ENCODE data around the gene ZNF750. TPM values are rescaled to one million over a fixed set of nuclear protein-coding genes. Genes with fewer than 3 reads are reported as not detected.

The ZNF750 gene
- total RNA-seq, 2 experiments from 2014 or later, result not detected

DNA sequence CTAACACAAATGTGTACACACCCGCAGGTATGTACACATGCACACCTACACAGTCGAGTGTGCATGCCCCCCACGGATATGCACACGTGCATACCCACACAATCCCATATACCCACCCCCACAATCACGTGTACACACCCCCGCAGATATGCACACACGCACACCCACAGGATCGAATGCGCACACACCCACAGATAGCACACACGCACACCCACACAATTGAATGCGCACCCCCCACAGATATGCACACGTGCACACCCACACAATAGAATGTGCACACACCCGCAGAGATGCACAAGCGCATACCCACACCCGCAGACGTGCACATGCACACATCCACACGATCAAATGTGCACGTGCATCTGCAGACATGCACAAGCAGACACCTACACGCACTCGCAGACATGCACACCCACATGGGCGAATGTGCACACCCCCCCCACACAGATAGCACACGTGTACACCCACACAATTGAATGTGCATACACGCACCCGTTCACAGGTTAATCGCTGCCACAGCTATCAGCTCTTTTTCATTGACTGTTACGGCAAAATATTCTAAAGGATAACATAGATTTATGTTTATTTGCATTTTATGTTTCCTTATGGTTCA, 10.8 kb downstream of the ZNF750 start:
- Mint-ChIP-seq H3K27me3 (ENCODE audit: low read depth) (no peaks in the 10 kb centered on the region), H3K9me3 (ENCODE audit: insufficient read depth) (no peaks in the 10 kb centered on the region), H3K4me1 (ENCODE audit: low read depth) (peaks cover 4% of the 10 kb centered on the region), H3K27ac (no peak overlapping the region), H3K4me3 (no peak overlapping the region), H3K36me3 (ENCODE audit: low read depth) (peaks cover 27% of the 10 kb centered on the region)
- ATAC-seq (no peak), DNase-seq (no peak)
- ChIA-PET POLR2A (no interaction called here), CTCF (interaction anchor here (1.3 to 1.7 kb wide), 3 partner anchors 18 to 89 kb away, joined by 3 read pairs; no protein-coding TSS in a partner anchor)

DNA sequence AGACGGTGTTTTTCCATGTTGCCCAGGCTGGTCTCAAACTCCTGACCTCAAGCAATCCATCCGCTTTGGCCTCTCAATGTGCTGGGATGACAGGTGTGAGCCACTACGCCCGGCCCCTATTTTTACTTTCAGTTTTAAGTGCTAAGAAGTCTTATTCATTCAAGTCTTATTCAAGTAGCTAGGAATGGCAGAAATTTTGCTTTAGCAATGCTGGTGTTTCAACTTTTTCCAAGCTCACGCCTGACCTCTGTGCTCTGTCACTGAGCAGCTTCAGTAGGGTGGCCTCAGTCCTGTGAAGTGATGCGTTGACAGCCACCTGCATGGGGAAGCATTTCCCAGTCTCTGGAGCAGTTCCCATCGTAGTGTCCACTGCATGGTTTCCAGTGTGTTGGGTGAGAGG, 12.9 kb downstream of the ZNF750 start:
- POLR2A ChIA-PET, result interaction anchor here (0.6 kb wide), 1 partner anchor 35 kb away, joined by 3 read pairs; no protein-coding TSS in a partner anchor
- no peaks in the 10 kb centered on the region for H3K9me3 Mint-ChIP-seq (ENCODE audit: insufficient read depth)
- CTCF ChIA-PET, result no interaction called here
- H3K4me3 Mint-ChIP-seq, result no peak overlapping the region
- H3K27ac Mint-ChIP-seq, result no peak overlapping the region
- H3K4me1 Mint-ChIP-seq (ENCODE audit: low read depth), result peaks cover 4% of the 10 kb centered on the region
- H3K36me3 Mint-ChIP-seq (ENCODE audit: low read depth), result peaks cover 26% of the 10 kb centered on the region
- DNase-seq (no peak), ATAC-seq (no peak)
- no peaks in the 10 kb centered on the region for H3K27me3 Mint-ChIP-seq (ENCODE audit: low read depth)

DNA sequence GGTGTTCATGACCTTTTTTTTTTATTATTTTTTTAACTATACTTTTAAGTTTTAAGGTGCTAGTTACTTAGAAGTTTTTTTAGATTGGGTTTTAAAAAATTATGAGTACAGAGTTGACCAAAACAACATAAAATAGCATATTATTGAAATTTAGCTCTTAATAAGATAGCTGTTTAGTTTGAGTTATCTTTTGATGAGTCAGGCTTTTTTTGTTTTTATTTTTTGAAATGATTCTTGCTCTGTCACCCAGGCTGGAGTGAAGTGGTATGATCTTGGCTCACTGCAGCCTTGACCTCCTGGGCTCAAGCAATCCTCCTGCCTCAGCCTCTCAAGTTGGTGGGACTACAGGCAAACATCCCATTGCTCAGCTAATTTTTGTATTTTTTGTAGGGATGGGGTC, 13.6 kb downstream of the ZNF750 start:
- no peak for DNase-seq

GRCh38 chr17:82825540-82826124, 14.2 kb downstream of the ZNF750 start:
- H3K27ac Mint-ChIP-seq, result no peak overlapping the region
- CTCF ChIA-PET, result no interaction called here
- H3K36me3 Mint-ChIP-seq (ENCODE audit: low read depth), result peaks cover 32% of the 10 kb centered on the region
- no peaks in the 10 kb centered on the region for H3K27me3 Mint-ChIP-seq (ENCODE audit: low read depth)
- DNase-seq (no peak), ATAC-seq (no peak)
- H3K4me3 Mint-ChIP-seq, result no peak overlapping the region
- H3K4me1 Mint-ChIP-seq (ENCODE audit: low read depth), result peaks cover 4% of the 10 kb centered on the region
- POLR2A ChIA-PET, result no interaction called here
- H3K9me3 Mint-ChIP-seq (ENCODE audit: insufficient read depth), result no peaks in the 10 kb centered on the region

More for the DNA sequence above, 13.6 kb downstream of the ZNF750 start:
- ChIA-PET CTCF (no interaction called here), POLR2A (interaction anchor here (0.6 kb wide), 1 partner anchor 35 kb away, joined by 3 read pairs; no protein-coding TSS in a partner anchor)
- no peaks in the 10 kb centered on the region for H3K9me3 Mint-ChIP-seq (ENCODE audit: insufficient read depth)
- H3K36me3 Mint-ChIP-seq (ENCODE audit: low read depth), result peaks cover 26% of the 10 kb centered on the region
- H3K27ac Mint-ChIP-seq, result no peak overlapping the region
- no peak overlapping the region for H3K4me3 Mint-ChIP-seq
- no peak for ATAC-seq
- peaks cover 4% of the 10 kb centered on the region for H3K4me1 Mint-ChIP-seq (ENCODE audit: low read depth)
- no peaks in the 10 kb centered on the region for H3K27me3 Mint-ChIP-seq (ENCODE audit: low read depth)

- DNase-seq (no peak), ATAC-seq (no peak)
- CTCF ChIA-PET, result no interaction called here
- POLR2A ChIA-PET, result no interaction called here
- H3K9me3 Mint-ChIP-seq (ENCODE audit: insufficient read depth), result peaks cover 6% of the 10 kb centered on the region
- peaks cover 41% of the 10 kb centered on the region for H3K36me3 Mint-ChIP-seq (ENCODE audit: low read depth)
- no peaks in the 10 kb centered on the region for H3K27me3 Mint-ChIP-seq (ENCODE audit: low read depth)
- H3K4me3 Mint-ChIP-seq, result no peak overlapping the region
- no peak overlapping the region for H3K27ac Mint-ChIP-seq
- H3K4me1 Mint-ChIP-seq (ENCODE audit: low read depth), result peaks cover 4% of the 10 kb centered on the region
Measured at GRCh38 chr17:82823004-82823403, 16.8 kb downstream of the ZNF750 start.

- no peak for DNase-seq
- H3K4me1 Mint-ChIP-seq (ENCODE audit: low read depth), result peaks cover 4% of the 10 kb centered on the region
- no peaks in the 10 kb centered on the region for H3K27me3 Mint-ChIP-seq (ENCODE audit: low read depth)
- peaks cover 6% of the 10 kb centered on the region for H3K9me3 Mint-ChIP-seq (ENCODE audit: insufficient read depth)
- ATAC-seq, result no peak
- H3K4me3 Mint-ChIP-seq, result no peak overlapping the region
- POLR2A ChIA-PET, result no interaction called here
- H3K27ac Mint-ChIP-seq, result no peak overlapping the region
- H3K36me3 Mint-ChIP-seq (ENCODE audit: low read depth), result peaks cover 40% of the 10 kb centered on the region
- CTCF ChIA-PET, result interaction anchor here (1.4 kb wide), 1 partner anchor 40 kb away, joined by 3 read pairs; no protein-coding TSS in a partner anchor
Measured at GRCh38 chr17:82822281-82822680, 17.5 kb downstream of the ZNF750 start.

GRCh38 chr17:82821554-82821953, 18.3 kb downstream of the ZNF750 start:
- DNase-seq, result no peak
- ATAC-seq, result no peak
- POLR2A ChIA-PET, result no interaction called here
- Mint-ChIP-seq H3K27me3 (ENCODE audit: low read depth) (no peaks in the 10 kb centered on the region), H3K27ac (no peak overlapping the region), H3K36me3 (ENCODE audit: low read depth) (peaks cover 37% of the 10 kb centered on the region), H3K4me3 (no peak overlapping the region), H3K9me3 (ENCODE audit: insufficient read depth) (peaks cover 6% of the 10 kb centered on the region), H3K4me1 (ENCODE audit: low read depth) (peaks cover under 1% of the 10 kb centered on the region)
- CTCF ChIA-PET, result interaction anchor here (1.4 kb wide), 1 partner anchor 40 kb away, joined by 3 read pairs; no protein-coding TSS in a partner anchor

DNA sequence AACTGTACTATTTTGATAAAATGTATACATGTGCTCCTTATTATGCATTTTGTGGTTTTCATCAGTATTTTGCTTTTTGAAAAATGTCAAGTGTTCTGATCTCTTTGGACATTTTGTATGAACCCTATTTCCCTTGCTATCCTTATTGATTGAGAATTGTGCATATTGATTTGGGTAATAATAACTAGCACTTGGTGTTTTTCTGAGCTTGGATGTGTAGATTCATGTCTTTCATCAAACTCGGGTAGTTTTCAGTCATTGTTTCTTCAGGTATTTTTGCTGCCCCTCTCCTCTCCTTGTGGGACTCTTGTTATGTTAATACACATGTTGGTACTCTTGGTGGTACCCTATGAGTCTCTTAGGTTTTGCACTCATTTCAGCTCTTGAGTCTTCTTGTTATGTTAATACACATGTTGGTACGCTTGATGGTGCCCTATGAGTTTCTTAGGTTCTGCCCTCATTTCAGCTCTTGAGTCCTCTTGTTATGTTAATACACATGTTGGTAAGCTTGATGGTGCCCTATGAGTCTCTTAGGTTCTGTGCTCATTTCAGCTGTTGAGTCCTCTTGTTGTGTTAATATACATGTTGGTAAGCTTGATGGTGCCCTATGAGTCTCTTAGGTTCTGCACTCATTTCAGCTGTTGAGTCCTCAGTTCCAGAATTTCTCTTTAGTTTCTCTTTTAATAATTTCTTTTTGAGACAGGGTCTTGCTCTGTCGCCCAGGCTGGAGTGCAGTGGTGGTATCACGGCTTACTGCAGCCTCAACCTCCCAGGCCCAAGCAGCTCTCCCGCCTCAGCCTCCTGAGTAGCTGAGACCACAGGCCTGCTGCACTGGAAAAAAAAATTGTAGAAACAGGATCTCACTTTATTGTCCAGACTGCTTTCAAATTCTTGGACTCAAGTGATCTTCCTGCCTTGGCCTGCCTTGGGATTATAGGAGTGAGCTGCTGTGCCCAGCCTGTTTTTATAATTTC, 19.3 kb downstream of the ZNF750 start:
- ATAC-seq (no peak), DNase-seq (no peak)
- peak overlapping the region; percentile 6 for H3K27ac Mint-ChIP-seq
- peaks cover 46% of the 10 kb centered on the region for H3K36me3 Mint-ChIP-seq (ENCODE audit: low read depth)
- H3K4me1 Mint-ChIP-seq (ENCODE audit: low read depth), result peaks cover 9% of the 10 kb centered on the region
- POLR2A ChIA-PET, result no interaction called here
- H3K4me3 Mint-ChIP-seq, result no peak overlapping the region
- peaks cover 6% of the 10 kb centered on the region for H3K9me3 Mint-ChIP-seq (ENCODE audit: insufficient read depth)
- no peaks in the 10 kb centered on the region for H3K27me3 Mint-ChIP-seq (ENCODE audit: low read depth)
- CTCF ChIA-PET, result interaction anchor here (0.9 kb wide), 1 partner anchor 43 kb away, joined by 3 read pairs; no protein-coding TSS in a partner anchor

- Mint-ChIP-seq H3K4me3 (no peak overlapping the region), H3K27me3 (ENCODE audit: low read depth) (no peaks in the 10 kb centered on the region), H3K9me3 (ENCODE audit: insufficient read depth) (peaks cover 6% of the 10 kb centered on the region), H3K4me1 (ENCODE audit: low read depth) (peaks cover 19% of the 10 kb centered on the region), H3K27ac (no peak overlapping the region), H3K36me3 (ENCODE audit: low read depth) (peaks cover 57% of the 10 kb centered on the region)
- no peak for ATAC-seq
- DNase-seq, result no peak
- CTCF ChIA-PET, result interaction anchor here (1.0 to 1.9 kb wide), 5 partner anchors 18 to 100 kb away, joined by 3 to 8 read pairs (median 3); no protein-coding TSS in a partner anchor
- POLR2A ChIA-PET, result interaction anchor here (1.0 kb wide), 1 partner anchor 113 kb away, joined by 3 read pairs; no protein-coding TSS in a partner anchor
Measured at GRCh38 chr17:82817947-82818346, 21.9 kb downstream of the ZNF750 start.

- no peak for ATAC-seq
- H3K27me3 Mint-ChIP-seq (ENCODE audit: low read depth), result no peaks in the 10 kb centered on the region
- ChIA-PET POLR2A (no interaction called here), CTCF (interaction anchor here (1.7 kb wide), 1 partner anchor 28 kb away, joined by 3 read pairs; no protein-coding TSS in a partner anchor)
- DNase-seq, result no peak
- H3K27ac Mint-ChIP-seq, result no peak overlapping the region
- H3K4me1 Mint-ChIP-seq (ENCODE audit: low read depth), result peaks cover 19% of the 10 kb centered on the region
- H3K36me3 Mint-ChIP-seq (ENCODE audit: low read depth), result peaks cover 54% of the 10 kb centered on the region
- H3K4me3 Mint-ChIP-seq, result no peak overlapping the region
- peaks cover 6% of the 10 kb centered on the region for H3K9me3 Mint-ChIP-seq (ENCODE audit: insufficient read depth)
Measured at GRCh38 chr17:82816358-82816757, 23.5 kb downstream of the ZNF750 start.

DNA sequence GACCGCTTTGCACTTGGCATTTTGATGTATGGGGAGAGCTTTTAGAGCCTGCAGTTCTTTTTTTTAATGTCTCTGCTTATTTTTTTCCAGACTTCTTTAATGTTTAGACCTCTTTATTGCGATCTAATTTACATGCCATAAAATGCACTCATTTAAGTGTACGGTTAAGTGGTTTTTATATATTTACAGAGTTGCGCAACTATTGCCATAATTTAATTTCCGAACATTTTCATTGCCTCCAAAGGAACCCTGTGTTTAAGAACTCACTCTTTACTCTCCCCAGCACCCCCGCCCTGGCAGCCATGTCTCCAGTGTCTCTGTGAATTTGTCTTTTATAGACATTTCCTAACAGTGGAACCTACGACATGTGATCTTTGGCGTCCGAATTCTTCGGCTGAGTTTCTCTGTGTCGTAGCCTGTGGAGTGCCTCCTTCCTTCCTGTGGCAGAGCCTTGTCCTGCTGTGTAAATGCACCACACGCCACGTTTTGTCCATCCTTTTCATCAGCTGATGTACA, 24.0 kb downstream of the ZNF750 start:
- no peaks in the 10 kb centered on the region for H3K27me3 Mint-ChIP-seq (ENCODE audit: low read depth)
- POLR2A ChIA-PET, result no interaction called here

More for the DNA sequence above, 24.0 kb downstream of the ZNF750 start:
- Mint-ChIP-seq H3K36me3 (ENCODE audit: low read depth) (peaks cover 52% of the 10 kb centered on the region), H3K4me1 (ENCODE audit: low read depth) (peaks cover 19% of the 10 kb centered on the region), H3K27ac (peak overlapping the region; percentile 47), H3K4me3 (no peak overlapping the region), H3K9me3 (ENCODE audit: insufficient read depth) (peaks cover 6% of the 10 kb centered on the region)
- DNase-seq (no peak), ATAC-seq (no peak)
- CTCF ChIA-PET, result no interaction called here

All from activated CD8-positive, alpha-beta T cell treated with anti-CD3 and anti-CD28 coated beads, Interleukin-2, amount 10 ng/mL, durations not matched to agents 7 days and 5 days (primary cell).